PFSK-1 (cell line): ENCODE results near the gene TRIM7.

Experiments used
- POLR2AphosphoS5 ChIP-seq: IDR thresholded peaks from 2 replicates; pipeline ENCODE4 v1.6.1; 2012; ENCODE audit warnings: low read depth, mild to moderate bottlenecking, control low read depth, low read length, moderate library complexity
- SIN3A ChIP-seq: IDR thresholded peaks from 2 replicates; pipeline ENCODE4 v1.6.1; 2012; ENCODE audit warnings: mild to moderate bottlenecking, low read length, moderate library complexity, borderline replicate concordance; ENCODE audit not compliant: insufficient read depth
- TAF1 ChIP-seq: IDR thresholded peaks from 2 replicates; pipeline ENCODE4 v1.6.1; 2012; ENCODE audit warnings: low read length, control low read depth, borderline replicate concordance; ENCODE audit not compliant: insufficient read depth
- TF ChIP-seq, protein P1 (sequence below), 2 experiments: IDR thresholded peaks; 2 replicates each; pipeline versions ENCODE4 v1.6.1 to v1.8.0; 2011 to 2012; ENCODE audit warnings: low read depth in 2 of 2, low read length in 2 of 2, control low read depth in 1 of 2, inconsistent platforms in 1 of 2, mild to moderate bottlenecking in 1 of 2, moderate library complexity in 1 of 2; ENCODE audit not compliant: insufficient read depth in 1 of 2

DNA sequence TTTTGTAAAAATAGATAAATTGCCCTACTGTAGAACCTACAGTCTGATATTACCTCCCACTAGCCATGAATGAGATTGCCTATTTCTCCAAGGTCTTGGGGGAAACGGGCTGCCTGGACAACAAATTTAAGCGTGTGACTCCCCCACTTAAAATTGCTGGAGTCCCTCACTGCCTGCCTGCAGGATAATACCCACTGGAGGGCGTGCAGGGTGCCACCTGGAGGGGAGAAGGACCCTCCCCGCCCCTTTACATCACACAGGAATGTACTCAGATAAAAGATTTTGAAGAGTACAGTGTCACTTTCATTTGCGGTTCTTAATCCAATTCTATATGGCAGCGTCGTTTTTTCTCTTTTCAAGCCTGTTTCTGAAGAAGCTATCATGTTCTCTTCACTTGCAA is 6.2 kb upstream of the TRIM7 start:
- TF ChIP-seq TAF1 (no peak), POLR2AphosphoS5 (no peak), SIN3A (no peak)
- TF ChIP-seq, protein P1, sequence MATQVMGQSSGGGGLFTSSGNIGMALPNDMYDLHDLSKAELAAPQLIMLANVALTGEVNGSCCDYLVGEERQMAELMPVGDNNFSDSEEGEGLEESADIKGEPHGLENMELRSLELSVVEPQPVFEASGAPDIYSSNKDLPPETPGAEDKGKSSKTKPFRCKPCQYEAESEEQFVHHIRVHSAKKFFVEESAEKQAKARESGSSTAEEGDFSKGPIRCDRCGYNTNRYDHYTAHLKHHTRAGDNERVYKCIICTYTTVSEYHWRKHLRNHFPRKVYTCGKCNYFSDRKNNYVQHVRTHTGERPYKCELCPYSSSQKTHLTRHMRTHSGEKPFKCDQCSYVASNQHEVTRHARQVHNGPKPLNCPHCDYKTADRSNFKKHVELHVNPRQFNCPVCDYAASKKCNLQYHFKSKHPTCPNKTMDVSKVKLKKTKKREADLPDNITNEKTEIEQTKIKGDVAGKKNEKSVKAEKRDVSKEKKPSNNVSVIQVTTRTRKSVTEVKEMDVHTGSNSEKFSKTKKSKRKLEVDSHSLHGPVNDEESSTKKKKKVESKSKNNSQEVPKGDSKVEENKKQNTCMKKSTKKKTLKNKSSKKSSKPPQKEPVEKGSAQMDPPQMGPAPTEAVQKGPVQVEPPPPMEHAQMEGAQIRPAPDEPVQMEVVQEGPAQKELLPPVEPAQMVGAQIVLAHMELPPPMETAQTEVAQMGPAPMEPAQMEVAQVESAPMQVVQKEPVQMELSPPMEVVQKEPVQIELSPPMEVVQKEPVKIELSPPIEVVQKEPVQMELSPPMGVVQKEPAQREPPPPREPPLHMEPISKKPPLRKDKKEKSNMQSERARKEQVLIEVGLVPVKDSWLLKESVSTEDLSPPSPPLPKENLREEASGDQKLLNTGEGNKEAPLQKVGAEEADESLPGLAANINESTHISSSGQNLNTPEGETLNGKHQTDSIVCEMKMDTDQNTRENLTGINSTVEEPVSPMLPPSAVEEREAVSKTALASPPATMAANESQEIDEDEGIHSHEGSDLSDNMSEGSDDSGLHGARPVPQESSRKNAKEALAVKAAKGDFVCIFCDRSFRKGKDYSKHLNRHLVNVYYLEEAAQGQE (IDR thresholded peaks at IDR 0.05; ENCODE audit: insufficient read depth in 1 of 2, low read depth in 2 of 2, low read length in 2 of 2) = no peak
